GM12878 (cell line): ENCODE measurements around the gene DCUN1D4. TPM values are rescaled to one million over a fixed set of nuclear protein-coding genes. Genes with fewer than 3 reads are reported as not detected.

Source experiments
- ATAC-seq: fragments of 200-7000 bp; cut with Tn5 transposase; 3 replicates; pipeline ENCODE4 v1.9.1; 2020; ENCODE audit warnings: mild to moderate bottlenecking, moderate library complexity
- BruUV-seq: library from RNA; stranded (reverse); fragments of 400-500 nt; replicated peaks from 2 replicates; lab custom pipeline; 2021; lab: Mats Ljungman, UMichigan
- CTCF ChIA-PET: fragments of 300-600 bp; sonication (Branson Sonifier 250); formaldehyde crosslinking; extraction: SDS; loops from one replicate; lab custom pipeline; 2021; ENCODE audit warnings: inconsistent platforms; lab: Yijun Ruan, JAX
- POLR2A ChIA-PET: fragments of 350-600 bp; formaldehyde crosslinking; extraction: SDS; loops from one replicate; lab custom pipeline; 2021; ENCODE audit warnings: inconsistent platforms; lab: Charles Lee
- RAD21 ChIA-PET: fragments of 300-600 bp; sonication (Branson Sonifier 250); formaldehyde crosslinking; loops from one replicate; lab custom pipeline; 2023; ENCODE audit warnings: antibody characterized with exemption; ENCODE audit not compliant: unreplicated experiment; lab: Charles Lee
- SMC1A ChIA-PET: fragments of 300-600 bp; sonication (Branson Sonifier 250); formaldehyde crosslinking; loops from one replicate; lab custom pipeline; 2023; ENCODE audit not compliant: unreplicated experiment, uncharacterized antibody; lab: Charles Lee
- DNase-seq: peaks from one replicate; pipeline ENCODE4 v3.0.0-alpha.2; 2011; ENCODE audit warnings: low read depth, low spot score
- FAIRE-seq: peaks from 3 replicates; lab custom pipeline; 2011; peaks lifted over from hg19 to GRCh38; lab: Jason Lieb, UNC
- H2AFZ ChIP-seq: 2 replicates; pipeline ENCODE4 v1.6.0; 2011; ENCODE audit warnings: low read depth, low read length, control low read depth; ENCODE audit not compliant: control insufficient read depth
- H3K27ac ChIP-seq: 2 replicates; pipeline ENCODE4 v1.5.1; 2011; ENCODE audit warnings: control low read depth; ENCODE audit not compliant: control insufficient read depth, insufficient read depth
- H3K27me3 ChIP-seq, 2 experiments: replicated peaks in 1 of 2; 2 replicates each; pipeline versions ENCODE4 v1.6.0 to v1.6.1; 2011; ENCODE audit warnings: low read length in 1 of 2; ENCODE audit not compliant: control insufficient read depth in 2 of 2, insufficient read depth in 2 of 2
- H3K36me3 ChIP-seq, 2 experiments: 2 replicates each; pipeline ENCODE4 v1.5.1; 2011; ENCODE audit warnings: low read length in 1 of 2; ENCODE audit not compliant: control insufficient read depth in 2 of 2, insufficient read depth in 2 of 2
- H3K4me1 ChIP-seq: 2 replicates; pipeline ENCODE4 v1.6.1; 2011; ENCODE audit warnings: mild to moderate bottlenecking, low read length, moderate library complexity, mixed read lengths; ENCODE audit not compliant: control insufficient read depth, insufficient read depth
- H3K4me2 ChIP-seq: 2 replicates; pipeline ENCODE4 v1.6.0; 2011; ENCODE audit warnings: control low read depth; ENCODE audit not compliant: control insufficient read depth, insufficient read depth
- H3K4me3 ChIP-seq: fragments of 200-600 bp; sonication (generic); 2 replicates; pipeline ENCODE4 v1.5.1; 2016
- H3K79me2 ChIP-seq: 2 replicates; pipeline ENCODE4 v1.6.0; 2011; ENCODE audit warnings: low read length; ENCODE audit not compliant: control insufficient read depth, insufficient read depth
- H3K9ac ChIP-seq: 2 replicates; pipeline ENCODE4 v1.8.0; 2011; ENCODE audit warnings: low read length, control low read depth, mixed read lengths; ENCODE audit not compliant: control insufficient read depth, insufficient read depth
- H3K9me3 ChIP-seq: replicated peaks from 3 replicates; pipeline ENCODE4 v1.5.1; 2011; ENCODE audit warnings: mild to moderate bottlenecking, low read length; ENCODE audit not compliant: control insufficient read depth, insufficient read depth
- H4K20me1 ChIP-seq: 2 replicates; pipeline ENCODE4 v1.6.0; 2011; ENCODE audit not compliant: control insufficient read depth, insufficient read depth
- CEBPB ChIP-seq, 2 experiments: fragments of 150-350 bp in 1 of 2; IDR thresholded peaks; 2 replicates each; pipeline ENCODE4 v1.6.1; 2012 to 2014; ENCODE audit warnings: low read depth in 2 of 2, low read length in 2 of 2, borderline replicate concordance in 1 of 2, inconsistent platforms in 1 of 2
- EGR1 ChIP-seq, 2 experiments: IDR thresholded peaks; 1 replicate in 1 of 2; 2 replicates in 1 of 2; pipeline ENCODE4 v1.6.1; 2011 to 2012; ENCODE audit warnings: low read depth in 2 of 2, low read length in 2 of 2, borderline replicate concordance in 1 of 2, mild to moderate bottlenecking in 1 of 2, moderate library complexity in 1 of 2
- ETV6 ChIP-seq, 2 experiments: fragments of 450-650 bp in 1 of 2; IDR thresholded peaks in 1 of 2; conservative IDR thresholded peaks in 1 of 2; 2 replicates each; pipeline ENCODE4 v1.6.1; 2014; ENCODE audit warnings: antibody characterized with exemption in 1 of 2, borderline replicate concordance in 1 of 2, low read depth in 1 of 2, mild to moderate bottlenecking in 1 of 2, moderate library complexity in 1 of 2
- HDAC2 ChIP-seq: fragments of 200-600 bp; sonication (generic); IDR thresholded peaks from 2 replicates; pipeline ENCODE4 v1.6.1; 2017
- HDGF ChIP-seq: fragments of 450-650 bp; IDR thresholded peaks from 2 replicates; pipeline ENCODE4 v1.6.1; 2016; ENCODE audit warnings: antibody characterized with exemption
- KLF5 ChIP-seq: fragments of 450-650 bp; IDR thresholded peaks from 2 replicates; pipeline ENCODE4 v1.6.1; 2014; ENCODE audit warnings: mild to moderate bottlenecking; ENCODE audit not compliant: partially characterized antibody
- MEF2A ChIP-seq: IDR thresholded peaks from 2 replicates; pipeline ENCODE4 v1.6.1; 2011; ENCODE audit warnings: low read depth, mild to moderate bottlenecking, low read length, moderate library complexity; ENCODE audit not compliant: insufficient read depth
- NFIC ChIP-seq: IDR thresholded peaks from 2 replicates; pipeline ENCODE4 v1.6.1; 2012; ENCODE audit warnings: low read depth, mild to moderate bottlenecking, inconsistent platforms, low read length, moderate library complexity
- RCOR1 ChIP-seq: conservative IDR thresholded peaks from 2 replicates; pipeline ENCODE4 v1.6.1; 2012; ENCODE audit warnings: low read depth, low read length, improper control_type of control experiment
- SP1 ChIP-seq: IDR thresholded peaks from one replicate; pipeline ENCODE4 v1.6.1; 2011; ENCODE audit warnings: low read depth, low read length
- WRNIP1 ChIP-seq: IDR thresholded peaks from 2 replicates; pipeline ENCODE4 v1.6.1; 2011; ENCODE audit warnings: low read depth, low read length, improper control_type of control experiment, borderline replicate concordance
- YY1 ChIP-seq: IDR thresholded peaks from 2 replicates; pipeline ENCODE4 v1.6.1; 2011; ENCODE audit warnings: low read depth, mild to moderate bottlenecking, low read length
- ZNF24 ChIP-seq: fragments of 450-650 bp; IDR thresholded peaks from 2 replicates; pipeline ENCODE4 v1.6.1; 2017; ENCODE audit warnings: antibody characterized with exemption, mild to moderate bottlenecking
- ZNF274 ChIP-seq: IDR thresholded peaks from one replicate; pipeline ENCODE4 v1.8.0; 2011; ENCODE audit not compliant: insufficient read length, insufficient read depth
- ZNF384 ChIP-seq: IDR thresholded peaks from 2 replicates; pipeline ENCODE4 v1.6.1; 2012; ENCODE audit warnings: low read depth, mild to moderate bottlenecking, low read length, improper control_type of control experiment, borderline replicate concordance
- WGBS: methylation state at CpG from one replicate; pipeline ENCODE4 v1.1.6; 2016; ENCODE audit warnings: low lambda C conversion rate; ENCODE audit not compliant: insufficient replicate concordance, insufficient coverage; ENCODE audit errors: missing lambda C conversion rate; 5-methylcytosine and 5-hydroxymethylcytosine counted together
- in situ Hi-C: fragments of 300-500 bp; cut with MboI; formaldehyde crosslinking; loops from 9 replicates; pipeline ENCODE4 v1.14.3; 2018; ENCODE audit warnings: mixed read lengths
- intact Hi-C: fragments of 100-400 bp; cut with micrococcal nuclease; formaldehyde crosslinking; loops from one replicate; pipeline ENCODE4 v1.14.2; 2022; ENCODE audit not compliant: unreplicated experiment
- polyA plus RNA-seq, 11 experiments: library from polyadenylated mRNA; depleted of rRNA in 4 of 11; unstranded in 6 of 11; stranded (reverse) in 5 of 11; fragments of >200 nt; fragmentation: Nextera tagmentation in 4 of 11; fragmentation: Illumina TruSeq in 1 of 11; extraction: Ambion mirVana in 4 of 11; extraction: Trizol in 1 of 11; gene quantifications; 1 replicate in 1 of 11; 2 replicates in 10 of 11; pipeline versions ENCODE4 v1.2.1 to v1.2.3, GENCODE V29; 2011 to 2016; ENCODE audit warnings: inconsistent platforms in 2 of 11, missing spikeins in 2 of 11, low read depth in 1 of 11
- total RNA-seq, 4 experiments: library from RNA; depleted of rRNA in 3 of 4; stranded (reverse); fragments of >200 nt in 3 of 4; fragmentation: Illumina TruSeq in 1 of 4; extraction: Trizol in 1 of 4; gene quantifications; 2 replicates each; pipeline versions ENCODE4 v1.2.1 to v1.2.3, GENCODE V29; 2013 to 2021
- TF ChIP-seq, protein P1 (sequence below): IDR thresholded peaks from 2 replicates; pipeline ENCODE4 v1.6.1; 2011; ENCODE audit warnings: low read depth, mild to moderate bottlenecking, low read length, moderate library complexity, borderline replicate concordance; ENCODE audit errors: extremely low read depth
- TF ChIP-seq, protein P2 (sequence below): fragments of 450-650 bp; IDR thresholded peaks from 2 replicates; pipeline ENCODE4 v1.6.1; 2017; ENCODE audit warnings: borderline replicate concordance
- TF ChIP-seq, protein P3 (sequence below): fragments of 150-350 bp; IDR thresholded peaks from 2 replicates; pipeline ENCODE4 v1.6.1; 2016; ENCODE audit warnings: low read depth, low read length

Gene DCUN1D4
- total and polyA plus RNA-seq, 10 of the 15 experiments (the other 5 are each of a cell fraction or from before 2014, with no cell fraction given) = 7.1 to 62.6 (median 16.8) TPM

DNA sequence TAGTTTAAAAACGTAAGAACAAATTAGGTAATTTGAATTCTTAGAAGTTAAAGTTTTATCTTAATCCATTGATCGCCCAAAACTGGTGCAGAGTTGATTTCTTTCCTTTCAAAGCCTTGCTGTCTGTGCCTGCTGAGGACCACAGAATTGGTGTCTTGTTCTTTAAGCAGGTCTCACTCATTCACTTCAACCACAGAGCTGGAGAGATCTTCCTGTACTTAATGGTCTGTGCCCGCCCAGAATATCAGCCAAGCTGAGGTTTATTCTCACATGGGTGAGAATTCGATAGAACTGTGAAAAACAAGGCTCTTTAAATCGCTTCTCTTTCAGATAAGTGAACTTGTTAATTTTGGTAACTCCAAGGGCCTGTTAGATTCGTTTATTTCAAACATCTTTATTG, 31.6 kb downstream of the DCUN1D4 start:
- DNase-seq = no peak
- CTCF ChIA-PET = no interaction called here
- H3K4me3 ChIP-seq = no peak overlapping the region
- H3K4me2 ChIP-seq = no peak overlapping the region
- BruUV-seq = no TSS peak
- intact Hi-C loops = no loop called here
- H2AFZ ChIP-seq = no peak overlapping the region
- H3K9ac ChIP-seq = no peak overlapping the region
- peaks cover 3 to 12% of the 10 kb centered on the region in 2 experiments for H3K36me3 ChIP-seq
- SMC1A ChIA-PET = no interaction called here
- in situ Hi-C loops = no loop called here
- H3K4me1 ChIP-seq = no peaks in the 10 kb centered on the region
- TF ChIP-seq WRNIP1 (no peak), MEF2A (no peak), EGR1 (IDR thresholded peaks at IDR 0.05; ENCODE audit: borderline replicate concordance in 1 of 2, low read depth in 2 of 2, low read length in 2 of 2) (no peak), KLF5 (no peak), HDAC2 (no peak), ZNF24 (no peak), NFIC (no peak), ZNF274 (no peak), CEBPB (IDR thresholded peaks at IDR 0.05; ENCODE audit: borderline replicate concordance in 1 of 2, low read depth in 2 of 2, low read length in 2 of 2) (no peak), HDGF (no peak), SP1 (no peak), ETV6 (conservative IDR thresholded peaks at IDR 0.05 in 1 of 2, IDR thresholded peaks at IDR 0.05 in 1 of 2; ENCODE audit: borderline replicate concordance in 1 of 2, low read depth in 1 of 2) (no peak), YY1 (no peak), ZNF384 (no peak), RCOR1 (no peak)
- TF ChIP-seq, protein P1, sequence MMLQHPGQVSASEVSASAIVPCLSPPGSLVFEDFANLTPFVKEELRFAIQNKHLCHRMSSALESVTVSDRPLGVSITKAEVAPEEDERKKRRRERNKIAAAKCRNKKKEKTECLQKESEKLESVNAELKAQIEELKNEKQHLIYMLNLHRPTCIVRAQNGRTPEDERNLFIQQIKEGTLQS = no peak
- TF ChIP-seq, protein P2, sequence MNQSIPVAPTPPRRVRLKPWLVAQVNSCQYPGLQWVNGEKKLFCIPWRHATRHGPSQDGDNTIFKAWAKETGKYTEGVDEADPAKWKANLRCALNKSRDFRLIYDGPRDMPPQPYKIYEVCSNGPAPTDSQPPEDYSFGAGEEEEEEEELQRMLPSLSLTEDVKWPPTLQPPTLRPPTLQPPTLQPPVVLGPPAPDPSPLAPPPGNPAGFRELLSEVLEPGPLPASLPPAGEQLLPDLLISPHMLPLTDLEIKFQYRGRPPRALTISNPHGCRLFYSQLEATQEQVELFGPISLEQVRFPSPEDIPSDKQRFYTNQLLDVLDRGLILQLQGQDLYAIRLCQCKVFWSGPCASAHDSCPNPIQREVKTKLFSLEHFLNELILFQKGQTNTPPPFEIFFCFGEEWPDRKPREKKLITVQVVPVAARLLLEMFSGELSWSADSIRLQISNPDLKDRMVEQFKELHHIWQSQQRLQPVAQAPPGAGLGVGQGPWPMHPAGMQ = no peak
- TF ChIP-seq, protein P3, sequence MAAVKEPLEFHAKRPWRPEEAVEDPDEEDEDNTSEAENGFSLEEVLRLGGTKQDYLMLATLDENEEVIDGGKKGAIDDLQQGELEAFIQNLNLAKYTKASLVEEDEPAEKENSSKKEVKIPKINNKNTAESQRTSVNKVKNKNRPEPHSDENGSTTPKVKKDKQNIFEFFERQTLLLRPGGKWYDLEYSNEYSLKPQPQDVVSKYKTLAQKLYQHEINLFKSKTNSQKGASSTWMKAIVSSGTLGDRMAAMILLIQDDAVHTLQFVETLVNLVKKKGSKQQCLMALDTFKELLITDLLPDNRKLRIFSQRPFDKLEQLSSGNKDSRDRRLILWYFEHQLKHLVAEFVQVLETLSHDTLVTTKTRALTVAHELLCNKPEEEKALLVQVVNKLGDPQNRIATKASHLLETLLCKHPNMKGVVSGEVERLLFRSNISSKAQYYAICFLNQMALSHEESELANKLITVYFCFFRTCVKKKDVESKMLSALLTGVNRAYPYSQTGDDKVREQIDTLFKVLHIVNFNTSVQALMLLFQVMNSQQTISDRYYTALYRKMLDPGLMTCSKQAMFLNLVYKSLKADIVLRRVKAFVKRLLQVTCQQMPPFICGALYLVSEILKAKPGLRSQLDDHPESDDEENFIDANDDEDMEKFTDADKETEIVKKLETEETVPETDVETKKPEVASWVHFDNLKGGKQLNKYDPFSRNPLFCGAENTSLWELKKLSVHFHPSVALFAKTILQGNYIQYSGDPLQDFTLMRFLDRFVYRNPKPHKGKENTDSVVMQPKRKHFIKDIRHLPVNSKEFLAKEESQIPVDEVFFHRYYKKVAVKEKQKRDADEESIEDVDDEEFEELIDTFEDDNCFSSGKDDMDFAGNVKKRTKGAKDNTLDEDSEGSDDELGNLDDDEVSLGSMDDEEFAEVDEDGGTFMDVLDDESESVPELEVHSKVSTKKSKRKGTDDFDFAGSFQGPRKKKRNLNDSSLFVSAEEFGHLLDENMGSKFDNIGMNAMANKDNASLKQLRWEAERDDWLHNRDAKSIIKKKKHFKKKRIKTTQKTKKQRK = no peak
- RAD21 ChIA-PET = no interaction called here
- H4K20me1 ChIP-seq = no peaks in the 10 kb centered on the region
- ATAC-seq = no peak
- H3K79me2 ChIP-seq = no peaks in the 10 kb centered on the region
- WGBS = 93% methylated on average over 6 of the region's 6 CpGs
- no peak for FAIRE-seq
- H3K27ac ChIP-seq = no peak overlapping the region
- H3K27me3 ChIP-seq = no peaks in the 10 kb centered on the region
- POLR2A ChIA-PET = no interaction called here
- no peaks in the 10 kb centered on the region for H3K9me3 ChIP-seq
